Right lobe of liver (tissue), 6 donors: ENCODE results near the gene GASK1B. TPM values are rescaled to one million over a fixed set of nuclear protein-coding genes. Genes with fewer than 3 reads are reported as not detected.

ENCODE experiments used
- ATAC-seq, 4 donors: fragments of 200-7000 bp; cut with Tn5 transposase; one replicate each; pipeline ENCODE4 v1.9.1; 2020; ENCODE audit warnings: mild to moderate bottlenecking in 4 of 4, moderate library complexity in 4 of 4
- DNase-seq, 3 donors: peaks; one replicate each; pipeline ENCODE4 v3.0.0-alpha.2; 2020
- H3K27ac ChIP-seq, 3 donors: fragments of 200-600 bp; one replicate each; pipeline ENCODE4 v1.8.0; 2022
- H3K27me3 ChIP-seq, 2 donors: fragments of 200-600 bp; one replicate each; pipeline ENCODE4 v1.8.0; 2022
- H3K36me3 ChIP-seq, 4 donors: fragments of 200-600 bp; sonication (generic) in 1 of 4; one replicate each; pipeline versions ENCODE4 v1.5.1 to v1.8.0; 2017 to 2022; ENCODE audit warnings: control low read depth in 1 of 4
- H3K4me1 ChIP-seq, 4 donors: fragments of 200-600 bp; sonication (generic) in 1 of 4; one replicate each; pipeline versions ENCODE4 v1.5.1 to v1.8.0; 2017 to 2022; ENCODE audit warnings: control low read depth in 1 of 4
- H3K4me3 ChIP-seq, 3 donors: fragments of 200-600 bp; one replicate each; pipeline ENCODE4 v1.8.0; 2022
- H3K9me3 ChIP-seq, 4 donors: fragments of 200-600 bp; sonication (generic) in 1 of 4; one replicate each; pipeline versions ENCODE4 v1.5.1 to v1.8.0; 2017 to 2022; ENCODE audit warnings: control low read depth in 1 of 4
- CTCF ChIP-seq, 4 donors: fragments of 200-600 bp in 3 of 4; fragments of 450-650 bp in 1 of 4; IDR thresholded peaks; one replicate each; pipeline versions ENCODE4 v1.5.1 to v1.8.0; 2016 to 2022; ENCODE audit warnings: antibody characterized with exemption in 4 of 4, mild to moderate bottlenecking in 2 of 4
- POLR2A ChIP-seq: fragments of 450-650 bp; IDR thresholded peaks from one replicate; pipeline ENCODE4 v1.6.1; 2017; ENCODE audit warnings: antibody characterized with exemption, mild to moderate bottlenecking
- WGBS: methylation state at CpG from one replicate; pipeline ENCODE4 v1.1.6; 2018; ENCODE audit warnings: low coverage, low lambda C conversion rate; ENCODE audit not compliant: insufficient coverage; ENCODE audit errors: missing lambda C conversion rate; 5-methylcytosine and 5-hydroxymethylcytosine counted together
- intact Hi-C, 2 donors: fragments of 100-400 bp; cut with DNase I; formaldehyde crosslinking; loops; one replicate each; pipeline versions ENCODE4 v1.11.2 to v1.14.1; 2022
- total RNA-seq, 6 experiments: library from RNA; depleted of rRNA in 2 of 6; stranded (reverse); fragments of >200 nt in 2 of 6; fragmentation: NEBNext Ultra II Directional in 3 of 6; extraction: Animal tissue kit (Norgen Biotek cat#: 25700) in 3 of 6; gene quantifications; one replicate each; pipeline versions ENCODE4 v1.1.0 to v1.2.4, GENCODE V29; 2016 to 2023
- donor health status: DM: no; HTN: yes; CAD: no.
- donor health status: DM: no; HTN: no; CAD: no.
- donor health status: DM: no; HTN: no; CAD: no.
- donor health status: DM: no; HTN: yes; CAD: no.
- donor health status: DM: no; HTN: yes; CAD: no.

The GASK1B gene
- total RNA-seq, 6 experiments from 2014 or later = 2.7 to 7.0 (median 4.1) TPM

- no peak overlapping the region for H3K4me3 ChIP-seq
- WGBS = 75% methylated on average over 6 of the region's 15 CpGs
- H3K36me3 ChIP-seq = no peaks in the 10 kb centered on the region
- no peak for TF ChIP-seq POLR2A
- H3K27ac ChIP-seq = no peak overlapping the region
- no peaks in the 10 kb centered on the region for H3K27me3 ChIP-seq
- intact Hi-C loops = no loop called here
- ATAC-seq (no peak), DNase-seq (no peak)
- no peaks in the 10 kb centered on the region for H3K9me3 ChIP-seq
- H3K4me1 ChIP-seq = no peaks in the 10 kb centered on the region
Observed at GRCh38 chr4:158182736-158183135, 9.9 kb upstream of the GASK1B start.

DNA sequence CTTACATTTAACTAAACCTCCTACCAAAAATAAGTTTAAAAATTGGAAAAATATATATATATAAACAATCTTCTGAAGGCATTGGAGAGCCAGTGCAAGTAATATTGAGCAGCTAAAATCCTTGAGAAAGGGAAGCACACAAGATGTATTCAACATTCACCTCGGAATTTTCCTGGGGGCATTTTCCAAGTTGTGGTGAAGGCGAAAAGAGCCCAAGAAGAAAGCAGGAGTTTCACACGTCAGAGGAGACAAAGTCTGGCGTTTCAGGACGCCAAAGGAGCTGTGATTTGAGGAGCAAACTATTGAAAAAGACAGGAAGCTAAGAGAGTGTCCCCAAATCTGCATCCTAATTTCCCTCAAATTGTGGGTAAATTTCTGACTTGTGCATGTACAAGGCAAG, 9.1 kb upstream of the GASK1B start:
- intact Hi-C loops = no loop called here

GRCh38 chr4:158179465-158179864, 6.6 kb upstream of the GASK1B start:
- 48% methylated on average over 3 of the region's 3 CpGs for whole genome bisulfite sequencing
- H3K27ac ChIP-seq = no peak overlapping the region
- no peak overlapping the region for H3K4me3 ChIP-seq
- H3K27me3 ChIP-seq = no peaks in the 10 kb centered on the region
- no peaks in the 10 kb centered on the region for H3K4me1 ChIP-seq
- no peak for TF ChIP-seq POLR2A
- TF ChIP-seq CTCF (IDR thresholded peaks at IDR 0.05) = no peak
- DNase-seq (no peak), ATAC-seq (no peak)
- no peaks in the 10 kb centered on the region for H3K36me3 ChIP-seq
- intact Hi-C loops = no loop called here
- no peaks in the 10 kb centered on the region for H3K9me3 ChIP-seq

More for the DNA sequence above, 9.1 kb upstream of the GASK1B start:
- Histone ChIP-seq H3K4me3 (no peak overlapping the region), H3K27me3 (no peaks in the 10 kb centered on the region), H3K36me3 (no peaks in the 10 kb centered on the region), H3K27ac (no peak overlapping the region), H3K4me1 (no peaks in the 10 kb centered on the region), H3K9me3 (no peaks in the 10 kb centered on the region)
- ATAC-seq (no peak), DNase-seq (no peak)
- WGBS = 57% methylated on average over 5 of the region's 5 CpGs
- no peak for TF ChIP-seq CTCF (IDR thresholded peaks at IDR 0.05)
- TF ChIP-seq POLR2A = no peak

DNA sequence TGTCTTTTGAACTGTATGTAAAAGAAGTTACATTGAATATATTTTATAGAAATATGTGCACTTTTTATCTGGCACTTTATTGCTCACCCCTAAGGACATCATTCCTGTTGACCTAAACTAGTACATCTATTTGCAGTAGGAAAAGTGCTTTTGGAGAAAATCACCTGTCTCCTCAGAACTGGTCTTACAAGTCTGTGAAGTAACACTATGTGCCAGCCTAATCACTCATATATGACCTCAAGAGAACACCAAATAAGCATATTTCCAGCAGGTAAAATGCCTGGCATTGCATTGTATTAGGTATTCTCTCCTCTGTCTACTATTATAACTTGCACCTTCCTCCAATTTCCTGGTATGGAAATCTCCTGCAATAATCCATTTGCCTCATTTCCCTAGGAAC, 4.0 kb upstream of the GASK1B start:
- ATAC-seq (no peak), DNase-seq (no peak)
- H3K9me3 ChIP-seq = no peaks in the 10 kb centered on the region
- no peak overlapping the region for H3K4me3 ChIP-seq
- intact Hi-C loops = no loop called here
- no peaks in the 10 kb centered on the region for H3K36me3 ChIP-seq
- no peak overlapping the region for H3K27ac ChIP-seq
- no peaks in the 10 kb centered on the region for H3K4me1 ChIP-seq
- H3K27me3 ChIP-seq = no peaks in the 10 kb centered on the region
- TF ChIP-seq POLR2A (no peak), CTCF (IDR thresholded peaks at IDR 0.05) (no peak)

DNA sequence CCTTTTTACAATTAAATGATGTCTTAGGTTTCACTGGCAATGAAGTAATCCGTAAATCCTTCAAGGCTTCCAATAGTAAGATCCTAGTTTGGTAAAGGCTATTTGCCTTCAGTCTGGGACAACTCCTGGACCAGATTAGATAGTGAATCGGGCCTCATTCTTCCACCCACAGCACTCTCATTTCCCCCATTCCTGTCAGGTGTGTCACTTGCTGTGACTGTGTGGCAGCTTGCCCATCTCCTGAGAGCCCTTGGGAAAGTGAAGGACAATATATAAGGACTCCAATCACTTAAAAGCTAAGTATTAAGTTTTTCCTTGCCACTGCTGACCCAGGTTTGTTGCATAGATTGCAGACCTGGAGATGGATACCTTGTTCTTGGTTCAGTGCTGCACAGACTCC, 3.3 kb upstream of the GASK1B start:
- no peaks in the 10 kb centered on the region for H3K36me3 ChIP-seq
- no peaks in the 10 kb centered on the region for H3K4me1 ChIP-seq
- TF ChIP-seq POLR2A (no peak), CTCF (IDR thresholded peaks at IDR 0.05) (no peak)
- no peak for ATAC-seq
- H3K4me3 ChIP-seq = no peak overlapping the region
- no peaks in the 10 kb centered on the region for H3K27me3 ChIP-seq
- H3K27ac ChIP-seq = no peak overlapping the region
- intact Hi-C loops = no loop called here
- WGBS = 57% methylated on average over 2 of the region's 2 CpGs
- DNase-seq = no peak
- H3K9me3 ChIP-seq = no peaks in the 10 kb centered on the region
